Measurements from ENCODE around the gene MAMSTR. TPM values are rescaled to one million over a fixed set of nuclear protein-coding genes. Genes with fewer than 3 reads are reported as not detected.

Gene MAMSTR
- total RNA-seq, 1 experiment from 2014 or later: 1.9 TPM

GRCh38 chr19:48713864-48714755 lies 5.4 kb downstream of the MAMSTR start:
- Mint-ChIP-seq H3K27ac (ENCODE audit: unreplicated experiment) (peak overlapping the region; percentile 90), H3K27me3 (ENCODE audit: insufficient read depth, unreplicated experiment) (no peaks in the 10 kb centered on the region), H3K4me1 (ENCODE audit: low read depth, unreplicated experiment) (peaks cover 33% of the 10 kb centered on the region), H3K4me3 (ENCODE audit: unreplicated experiment) (peak overlapping the region; percentile 84), H3K36me3 (ENCODE audit: insufficient read depth, unreplicated experiment) (peaks cover 27% of the 10 kb centered on the region), H3K9me3 (ENCODE audit: unreplicated experiment) (no peaks in the 10 kb centered on the region)
- H3K4me1 ChIP-seq: peaks cover 16% of the 10 kb centered on the region
- intact Hi-C loops (cut with micrococcal nuclease; ENCODE audit: unreplicated experiment): loop anchor here (1.0 to 5.0 kb wide), 4 partner anchors 19 to 68 kb away; partner anchors contain the start of genes CA11 and FUT2
- DNase-seq: peak; percentile 100
- H3K4me3 ChIP-seq (ENCODE audit: low read depth, low read length): peak overlapping the region; percentile 75
- no peak for TF ChIP-seq CTCF (IDR thresholded peaks at IDR 0.05; ENCODE audit: insufficient read depth in 1 of 2, low read depth in 1 of 2, low read length in 1 of 2, severe bottlenecking in 1 of 2, unreplicated experiment in 1 of 2)
- no peaks in the 10 kb centered on the region for H3K36me3 ChIP-seq (ENCODE audit: control insufficient read depth, insufficient read depth, low read length)
- POLR2A ChIA-PET: interaction anchor here (0.6 to 1.7 kb wide), 11 partner anchors 11 to 280 kb away, joined by 3 to 12 read pairs (median 4); partner anchors contain the start of genes CA11, FUT2, GYS1 and PPP1R15A
- no TSS peak for BruUV-seq (replicated peaks)
- CTCF ChIA-PET: interaction anchor here (0.6 to 3.3 kb wide), 16 partner anchors 11 to 399 kb away, joined by 3 to 37 read pairs (median 4); partner anchors contain the start of genes CA11, FUT2 and KCNA7
- H3K27me3 ChIP-seq (replicated peaks; ENCODE audit: control insufficient read depth, insufficient read depth, low read length): no peaks in the 10 kb centered on the region
- H3K9me3 ChIP-seq: peaks cover 4% of the 10 kb centered on the region; the same call in 1 of the 2 replicates

GRCh38 chr19:48713041-48713863 lies 6.3 kb downstream of the MAMSTR start:
- H3K27me3 ChIP-seq (replicated peaks; ENCODE audit: control insufficient read depth, insufficient read depth, low read length): no peaks in the 10 kb centered on the region
- no peaks in the 10 kb centered on the region for H3K27me3 Mint-ChIP-seq (ENCODE audit: insufficient read depth, unreplicated experiment)
- H3K9me3 Mint-ChIP-seq (ENCODE audit: unreplicated experiment): no peaks in the 10 kb centered on the region
- H3K4me3 ChIP-seq (ENCODE audit: low read depth, low read length): peak overlapping the region; percentile 74
- peaks cover 25% of the 10 kb centered on the region for H3K4me1 Mint-ChIP-seq (ENCODE audit: low read depth, unreplicated experiment)
- no peaks in the 10 kb centered on the region for H3K36me3 ChIP-seq (ENCODE audit: control insufficient read depth, insufficient read depth, low read length)
- intact Hi-C loops (cut with micrococcal nuclease; ENCODE audit: unreplicated experiment): loop anchor here (5.0 kb wide), 1 partner anchor 36 kb away; no protein-coding TSS in a partner anchor
- TF ChIP-seq CTCF (IDR thresholded peaks at IDR 0.05; ENCODE audit: insufficient read depth in 1 of 2, low read depth in 1 of 2, low read length in 1 of 2, severe bottlenecking in 1 of 2, unreplicated experiment in 1 of 2): peak; percentile 31 to 35
- peaks cover 27% of the 10 kb centered on the region for H3K36me3 Mint-ChIP-seq (ENCODE audit: insufficient read depth, unreplicated experiment)
- POLR2A ChIA-PET: interaction anchor here (0.6 to 1.7 kb wide), 9 partner anchors 12 to 280 kb away, joined by 3 to 12 read pairs (median 4); partner anchors contain the start of genes CA11, FUT2, PPP1R15A and RUVBL2
- H3K9me3 ChIP-seq: peaks cover 7% of the 10 kb centered on the region; the same call in 1 of the 2 replicates
- CTCF ChIA-PET: interaction anchor here (1.0 to 3.3 kb wide), 11 partner anchors 12 to 392 kb away, joined by 3 to 37 read pairs (median 6); partner anchors contain the start of genes CA11 and FUT2
- peaks cover 16% of the 10 kb centered on the region for H3K4me1 ChIP-seq
- peak; percentile 56 to 64 for DNase-seq
- H3K4me3 Mint-ChIP-seq (ENCODE audit: unreplicated experiment): peak overlapping the region; percentile 84
- peak overlapping the region; percentile 90 for H3K27ac Mint-ChIP-seq (ENCODE audit: unreplicated experiment)
- BruUV-seq (replicated peaks): TSS peak; percentile 25
